GM19467 (cell line): Measurements from ENCODE around the gene NINL.
"Not testable (repeated sequence)": the region's sequence is repeated elsewhere in the genome, so short reads cannot be mapped to it uniquely, and the experiment has no call there.

Source experiments
- ATAC-seq: cut with Tn5 transposase; IDR thresholded peaks from one replicate; pipeline ENCODE4 v1.9.1; 2021; ENCODE audit warnings: mild to moderate bottlenecking, moderate library complexity; ENCODE audit not compliant: unreplicated experiment

NINL gene

DNA sequence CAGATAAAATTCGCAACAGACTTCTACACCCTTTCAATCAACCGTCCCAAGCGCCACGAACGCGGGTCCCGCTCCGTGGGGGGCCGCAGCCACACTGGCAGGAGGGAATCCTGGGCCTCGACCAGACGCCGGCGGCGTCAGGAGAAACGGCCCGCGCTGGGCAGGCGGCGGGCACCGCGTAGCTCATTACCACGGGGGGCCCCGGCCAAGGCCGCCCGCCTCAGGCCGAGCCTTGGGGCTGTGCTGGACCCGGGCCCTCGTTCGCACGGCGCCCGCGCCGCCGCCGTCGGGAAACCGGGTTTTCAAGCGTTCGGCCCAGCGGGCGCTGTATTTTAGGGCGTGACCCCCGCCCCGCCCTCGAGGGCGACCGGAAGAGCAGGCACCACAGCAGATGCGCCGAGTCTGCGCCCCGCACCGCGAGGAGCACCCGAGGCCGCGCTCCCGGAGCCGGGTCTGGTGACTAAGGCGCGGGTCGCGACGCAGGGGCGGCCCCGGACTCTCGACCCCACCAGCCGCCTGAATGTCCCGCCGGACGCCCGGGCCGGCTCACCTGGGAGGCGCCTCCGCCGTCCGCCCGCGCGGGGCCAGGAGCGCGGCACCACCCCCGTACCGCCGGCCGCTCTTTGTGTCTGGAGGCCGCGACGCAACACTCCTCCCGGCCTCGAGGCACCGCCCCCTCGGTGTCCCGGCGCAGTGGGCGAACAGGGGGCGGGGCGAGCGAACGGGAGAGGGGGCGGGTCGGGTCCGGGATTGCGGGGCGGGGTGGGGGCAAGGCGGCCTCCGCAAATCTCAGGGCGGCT lies at the start of gene NINL:
TSS of gene NINL (minus strand) at position 627 of the 800 bp plus-strand sequence. CDS start 58,944 bp downstream, outside the sequence.
- ATAC-seq = no peak

DNA sequence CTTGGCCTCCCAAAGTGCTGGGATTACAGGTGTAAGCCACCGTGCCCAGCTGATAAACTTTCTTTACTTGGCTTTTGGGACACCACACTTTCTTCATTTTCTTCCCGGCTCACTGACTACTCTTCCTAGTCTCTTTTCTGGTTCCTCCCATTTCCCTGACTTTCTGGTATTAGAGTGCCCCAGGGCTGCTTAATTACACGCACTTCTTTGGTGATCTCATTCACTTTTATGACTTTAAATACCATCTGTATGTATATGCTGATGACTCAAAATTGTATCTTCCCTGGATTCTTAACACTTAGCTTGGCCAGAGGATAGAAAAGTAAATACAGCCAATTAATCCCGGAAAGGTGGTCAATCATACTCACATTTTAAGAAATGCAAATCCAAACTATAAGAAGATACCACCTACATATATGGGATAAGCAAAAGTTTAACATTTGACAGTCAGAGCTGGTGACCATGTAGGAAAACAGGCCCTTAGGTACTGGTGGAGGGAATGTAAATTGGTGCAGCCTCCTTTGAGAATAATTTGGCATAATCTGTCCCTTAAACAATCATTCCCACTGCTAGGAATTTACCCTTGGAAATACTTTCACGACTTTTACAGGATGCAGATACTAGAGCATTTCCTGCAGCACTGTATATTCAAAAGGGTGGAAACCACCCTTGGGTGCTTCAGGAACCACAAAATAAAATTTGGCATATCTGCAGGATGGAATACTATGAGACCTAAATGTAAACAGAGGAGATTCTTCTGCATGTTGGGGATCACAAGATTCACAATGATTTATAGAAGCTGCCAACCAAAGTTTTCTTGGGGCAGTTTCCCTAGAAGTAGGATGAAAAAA lies 47.8 kb upstream of the NINL start:
- no peak for ATAC-seq

DNA sequence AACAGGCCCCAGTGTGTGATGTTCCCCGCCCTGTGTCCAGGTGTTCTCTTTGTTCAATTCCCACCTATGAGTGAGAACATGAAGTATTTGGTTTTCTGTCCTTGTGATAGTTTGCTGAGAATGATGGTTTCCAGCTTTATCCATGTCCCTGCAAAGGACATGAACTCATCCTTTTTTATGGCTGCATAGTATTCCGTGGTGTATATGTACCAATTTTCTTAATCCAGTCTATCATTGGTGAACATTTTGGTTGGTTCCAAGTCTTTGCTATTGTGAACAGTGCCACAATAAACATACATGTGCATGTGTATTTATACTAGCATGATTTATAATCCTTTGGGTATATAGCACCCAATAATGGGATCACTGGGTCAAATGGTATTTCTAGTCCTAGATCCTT lies 45.3 kb upstream of the NINL start:
- ATAC-seq = not testable (repeated sequence)

DNA sequence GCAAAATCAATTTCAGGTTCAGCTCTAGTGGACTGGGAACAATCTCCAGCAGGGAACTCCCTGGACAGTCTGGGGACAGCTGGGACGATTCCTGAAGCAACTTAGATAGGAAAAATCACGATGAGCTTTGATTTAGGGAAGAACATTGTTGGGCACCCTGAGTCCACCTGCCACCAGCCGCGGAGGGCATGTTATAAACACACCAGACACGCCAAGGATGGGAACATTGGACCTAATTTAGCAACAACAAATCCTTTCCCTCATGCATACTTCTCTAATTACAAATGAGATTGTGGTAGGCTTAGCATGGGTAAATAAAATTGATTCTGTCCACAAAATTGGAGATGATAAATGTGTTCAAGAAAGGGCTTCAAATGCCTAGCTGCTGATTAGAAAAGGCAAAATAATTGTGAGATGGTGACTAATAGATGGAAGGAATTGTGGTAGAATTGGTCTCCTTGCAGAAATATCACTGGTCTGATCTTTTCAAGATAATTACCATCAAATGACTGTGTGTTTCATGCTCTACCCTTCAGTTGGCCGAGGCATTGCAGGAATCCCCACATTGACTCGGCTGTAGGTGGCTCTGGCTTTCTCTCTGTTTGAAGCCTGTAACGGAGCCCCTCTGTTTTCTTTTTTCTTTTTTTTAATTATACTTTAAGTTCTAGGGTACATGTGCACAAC lies 44.6 kb upstream of the NINL start:
- ATAC-seq = no peak

DNA sequence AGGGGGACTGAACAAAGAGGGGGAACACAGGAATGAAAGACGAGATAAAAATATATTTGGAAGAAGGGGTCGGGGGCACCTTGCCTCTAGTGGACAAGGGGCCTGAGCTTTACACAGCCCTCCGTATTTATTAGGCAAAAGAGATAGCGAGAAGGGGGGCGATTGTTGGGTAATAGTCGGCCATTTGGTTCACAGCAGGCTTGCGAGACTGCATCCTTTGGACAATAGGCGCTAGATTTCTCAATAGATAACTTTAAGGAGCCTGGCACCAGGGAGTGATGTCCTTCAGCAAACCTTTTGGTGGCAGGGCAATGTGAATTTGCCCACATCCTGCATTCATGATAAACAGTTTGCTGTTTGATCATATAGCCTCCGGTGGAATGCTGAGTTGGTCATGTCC lies 41.4 kb upstream of the NINL start:
- ATAC-seq = no peak

GRCh38 chr20:25624500-25624939 lies 39.2 kb upstream of the NINL start:
- ATAC-seq = no peak

DNA sequence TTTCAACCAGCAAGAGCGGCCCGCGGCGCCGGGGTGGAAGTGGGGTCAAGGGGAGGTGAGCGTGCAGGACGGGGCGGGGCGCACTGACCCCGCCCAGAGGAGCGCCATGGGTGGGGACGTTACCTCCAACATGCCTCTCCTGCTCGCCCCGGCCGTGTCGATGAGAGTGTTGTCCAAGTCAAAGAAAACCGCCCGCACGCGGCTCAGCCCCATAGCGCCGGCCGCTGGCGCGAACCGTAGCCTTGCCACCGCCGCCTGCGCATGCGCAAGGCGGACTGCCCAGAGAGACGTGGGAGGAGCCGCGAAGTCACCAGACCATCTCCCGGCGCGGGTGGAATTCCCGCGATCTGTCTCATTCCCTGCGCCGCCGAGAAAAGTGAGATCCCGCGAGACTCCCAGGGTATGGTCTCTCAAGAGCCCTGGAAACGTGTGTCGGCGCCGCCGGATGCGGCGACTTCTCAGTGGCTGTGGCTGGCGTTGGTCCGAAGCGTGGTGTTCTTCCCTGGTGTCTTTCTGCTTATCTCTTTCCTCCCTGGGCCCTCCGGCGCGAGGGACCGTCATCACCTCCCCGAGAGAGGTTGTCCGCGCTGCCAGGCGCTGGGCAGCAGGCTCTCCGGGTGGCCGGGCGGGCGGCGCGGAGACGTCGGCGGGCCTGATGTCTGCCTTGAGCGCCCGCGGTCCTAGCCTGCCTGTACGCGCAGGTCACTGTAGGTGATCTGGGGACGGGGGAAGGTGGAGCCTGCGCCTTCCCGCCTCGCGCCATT lies 38.6 kb upstream of the NINL start, which contains the start of gene NANP:
TSS of gene NANP (minus strand) at position 279 of the 764 bp plus-strand sequence. CDS start at position 213, 66 bp downstream.
- peak; percentile 79 for ATAC-seq

DNA sequence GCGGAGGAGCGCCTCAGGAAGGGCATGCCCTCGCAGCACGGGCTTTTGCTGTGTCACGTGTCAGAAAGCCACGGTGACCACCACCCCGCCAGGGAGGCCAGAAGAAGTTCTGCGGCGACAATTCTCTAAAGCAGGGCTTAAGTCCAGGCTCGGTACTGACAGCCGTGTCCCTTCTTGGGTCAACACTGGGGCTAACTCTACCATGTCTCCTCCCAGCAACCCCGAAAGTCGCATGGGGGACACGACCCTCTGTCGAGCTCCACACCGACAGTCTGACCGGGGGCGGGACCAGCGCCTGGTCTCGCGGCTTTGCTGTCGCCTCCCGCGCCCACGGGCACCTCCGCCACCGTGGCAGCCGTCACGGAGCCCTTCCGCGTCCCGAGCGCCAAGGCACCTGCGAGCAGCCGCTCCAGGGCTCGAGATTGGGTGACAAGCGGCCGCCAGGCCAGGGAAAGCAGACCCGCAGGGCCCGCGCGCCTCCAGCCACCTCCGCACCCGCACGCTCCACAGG lies 37.9 kb upstream of the NINL start:
- peak; percentile 6 for ATAC-seq

GRCh38 chr20:25622450-25623224 lies 37.3 kb upstream of the NINL start:
- no peak for ATAC-seq

DNA sequence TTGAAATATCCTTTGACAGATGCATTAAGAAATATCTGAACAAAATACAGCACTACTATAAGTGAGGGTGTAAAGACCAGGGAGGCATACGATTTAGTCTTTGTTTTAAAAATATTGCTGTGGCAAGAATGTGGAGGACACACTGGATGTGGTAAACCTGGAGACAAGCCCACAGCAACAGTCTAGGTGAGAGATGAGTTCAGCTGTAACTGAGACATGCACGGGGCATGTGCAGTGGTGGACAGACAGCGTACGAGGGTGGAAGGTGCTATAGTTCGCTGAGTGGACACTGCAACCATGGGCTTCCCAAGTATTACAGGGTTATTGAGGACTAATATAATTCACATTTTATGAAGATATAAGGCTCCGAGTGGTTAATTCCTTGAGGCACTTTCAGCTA lies 36.7 kb upstream of the NINL start:
- no peak for ATAC-seq

DNA sequence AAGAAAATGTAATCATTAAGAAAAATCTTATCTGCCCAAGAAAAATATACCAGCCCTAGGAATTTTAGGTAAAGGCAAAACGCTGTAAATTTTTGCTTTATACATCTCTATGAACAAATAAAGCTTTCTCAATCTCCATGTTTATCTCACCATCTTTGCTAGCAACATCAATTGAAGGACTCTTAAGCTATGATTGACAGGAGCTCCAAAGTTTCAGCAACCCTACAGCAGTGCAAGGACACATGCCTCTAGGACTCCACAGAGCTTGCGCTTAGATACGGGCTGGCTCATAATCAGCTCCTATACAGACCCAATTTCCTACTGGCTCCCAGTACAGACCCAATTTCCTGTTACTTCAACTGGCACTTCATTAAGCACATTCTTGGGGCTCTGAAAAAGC lies 34.2 kb upstream of the NINL start:
- no peak for ATAC-seq

DNA sequence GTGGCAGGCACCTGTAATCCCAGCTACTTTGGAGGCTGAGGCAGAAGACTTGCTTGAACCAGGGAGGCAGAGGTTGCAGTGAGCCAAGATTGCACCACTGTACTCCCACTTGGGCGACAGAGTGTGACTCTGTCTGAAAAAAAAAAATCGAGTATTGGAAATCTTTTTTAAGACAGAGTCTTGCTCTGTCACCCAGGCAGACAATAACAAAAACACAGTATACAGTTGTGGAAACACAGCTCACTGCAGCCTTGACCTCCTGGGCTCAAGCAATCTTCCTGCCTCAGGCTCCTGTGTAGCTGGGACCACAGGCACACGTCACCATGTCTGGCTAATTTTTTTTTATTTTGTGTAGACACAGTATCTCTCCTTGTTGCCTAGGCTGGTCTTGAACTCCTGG lies 23.4 kb upstream of the NINL start:
- ATAC-seq = no peak

- no peak for ATAC-seq
These were observed 20.9 kb upstream of the NINL start for GRCh38 chr20:25606094-25606695.

DNA sequence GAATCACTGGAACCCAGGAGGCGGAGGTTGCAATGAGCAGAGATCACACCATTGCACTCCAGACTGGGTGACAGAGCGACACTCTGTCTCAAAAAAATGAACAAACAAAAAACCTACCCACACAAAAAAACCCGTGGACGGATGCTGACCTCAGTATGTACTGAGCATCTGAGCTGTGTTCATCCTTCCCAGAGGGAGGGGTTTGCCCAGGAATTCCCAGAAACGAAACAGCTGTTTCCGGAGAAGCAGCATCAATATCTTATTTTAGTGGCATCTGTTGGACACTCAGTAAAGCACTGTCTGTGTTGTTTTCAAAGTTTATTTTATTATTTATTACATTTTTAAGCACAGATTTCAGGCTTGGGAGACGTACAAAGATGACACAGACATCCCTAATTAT lies 19.8 kb upstream of the NINL start:
- ATAC-seq = no peak

DNA sequence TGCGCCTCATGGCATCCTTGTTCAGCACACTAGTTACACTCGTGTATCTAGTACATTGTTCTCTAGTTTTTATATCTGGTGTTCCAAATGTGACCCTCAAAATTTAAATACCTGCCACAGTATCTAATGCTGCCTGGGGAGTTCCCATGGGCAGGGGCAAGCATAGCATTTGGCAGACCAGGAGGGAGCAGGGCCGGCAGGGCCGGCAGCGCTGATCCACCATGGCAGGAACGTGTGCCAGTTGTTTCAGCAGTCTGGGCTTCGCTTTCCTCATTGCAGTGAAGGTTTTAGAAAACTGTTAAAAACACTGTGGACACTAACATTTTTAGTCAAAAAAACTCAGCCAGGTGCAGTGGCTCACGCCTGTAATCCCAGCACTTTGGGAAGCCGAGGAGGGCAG lies 19.3 kb upstream of the NINL start:
- no peak for ATAC-seq

GRCh38 chr20:25602914-25603309 lies 17.6 kb upstream of the NINL start:
- ATAC-seq = not testable (repeated sequence)

GRCh38 chr20:25602191-25602913 lies 17.0 kb upstream of the NINL start:
- not testable (repeated sequence) for ATAC-seq

- no peak for ATAC-seq
These were observed 16.3 kb upstream of the NINL start for GRCh38 chr20:25601659-25602058.
